Mesenchymal stem cell (in vitro differentiated cells and primary cell): ENCODE measurements around the gene VSX1.

ENCODE experiments used
- DNase-seq: peaks from one replicate; pipeline ENCODE4 v3.0.0-alpha.2; 2013
- H2AFZ ChIP-seq: one replicate; pipeline ENCODE4 v1.6.1; 2013; ENCODE audit warnings: low read depth, mild to moderate bottlenecking, control low read depth, inconsistent platforms, low read length, moderate library complexity
- H2AK5ac ChIP-seq: 2 replicates; pipeline ENCODE4 v1.6.1; 2013; ENCODE audit warnings: low read length, moderate library complexity, mild to moderate bottlenecking, inconsistent platforms; ENCODE audit not compliant: severe bottlenecking
- H2BK120ac ChIP-seq: one replicate; pipeline ENCODE4 v1.6.1; 2013; ENCODE audit warnings: low read depth, mild to moderate bottlenecking, inconsistent platforms, low read length, moderate library complexity
- H2BK12ac ChIP-seq, 2 experiments: one replicate each; pipeline ENCODE4 v1.6.1; 2013; ENCODE audit warnings: inconsistent platforms in 2 of 2, low read length in 2 of 2, mild to moderate bottlenecking in 2 of 2, moderate library complexity in 2 of 2, control low read depth in 1 of 2
- H2BK15ac ChIP-seq: one replicate; pipeline ENCODE4 v1.6.1; 2013; ENCODE audit warnings: mild to moderate bottlenecking, low read depth, inconsistent platforms; ENCODE audit not compliant: poor library complexity, severe bottlenecking
- H2BK5ac ChIP-seq: 2 replicates; pipeline ENCODE4 v1.6.1; 2013; ENCODE audit warnings: low read depth, mild to moderate bottlenecking, low read length, control low read depth, inconsistent platforms; ENCODE audit not compliant: poor library complexity, severe bottlenecking
- H3K14ac ChIP-seq, 2 experiments: one replicate each; pipeline ENCODE4 v1.6.1; 2013; ENCODE audit warnings: inconsistent platforms in 2 of 2, low read length in 2 of 2, control low read depth in 1 of 2, mild to moderate bottlenecking in 1 of 2, moderate library complexity in 1 of 2
- H3K18ac ChIP-seq, 2 experiments: one replicate each; pipeline ENCODE4 v1.6.1; 2013; ENCODE audit warnings: inconsistent platforms in 2 of 2, low read length in 2 of 2, control low read depth in 1 of 2, low read depth in 1 of 2, mild to moderate bottlenecking in 1 of 2
- H3K23ac ChIP-seq, 2 experiments: one replicate each; pipeline ENCODE4 v1.6.1; 2013; ENCODE audit warnings: inconsistent platforms in 2 of 2, low read length in 2 of 2, mild to moderate bottlenecking in 2 of 2, moderate library complexity in 2 of 2, control low read depth in 1 of 2
- H3K27ac ChIP-seq: 2 replicates; pipeline ENCODE4 v1.5.1; 2013; ENCODE audit warnings: mild to moderate bottlenecking, moderate library complexity, low read length, control low read depth, inconsistent platforms; ENCODE audit not compliant: poor library complexity, severe bottlenecking
- H3K27me3 ChIP-seq, 2 experiments: 2 replicates each; pipeline versions ENCODE4 v1.6.1 to v1.7.0; 2013; ENCODE audit warnings: low read length in 2 of 2, mild to moderate bottlenecking in 2 of 2, moderate library complexity in 2 of 2, control low read depth in 1 of 2, inconsistent platforms in 1 of 2; ENCODE audit not compliant: control insufficient read depth in 1 of 2, insufficient read depth in 1 of 2
- H3K36me3 ChIP-seq, 2 experiments: 2 replicates each; pipeline versions ENCODE4 v1.6.1 to v1.7.0; 2013; ENCODE audit warnings: low read length in 2 of 2, control low read depth in 1 of 2, inconsistent platforms in 1 of 2, low read depth in 1 of 2, mild to moderate bottlenecking in 1 of 2; ENCODE audit not compliant: insufficient read depth in 2 of 2, control insufficient read depth in 1 of 2
- H3K4ac ChIP-seq, 2 experiments: one replicate each; pipeline ENCODE4 v1.6.1; 2013; ENCODE audit warnings: inconsistent platforms in 2 of 2, low read length in 2 of 2, mild to moderate bottlenecking in 2 of 2, moderate library complexity in 2 of 2, control low read depth in 1 of 2, low read depth in 1 of 2
- H3K4me1 ChIP-seq: 2 replicates; pipeline ENCODE4 v1.6.1; 2013; ENCODE audit warnings: low read depth, low read length, control low read depth; ENCODE audit not compliant: control insufficient read depth, insufficient read depth
- H3K4me2 ChIP-seq: 2 replicates; pipeline ENCODE4 v1.6.1; 2013; ENCODE audit warnings: low read length, mild to moderate bottlenecking, inconsistent platforms; ENCODE audit not compliant: poor library complexity, severe bottlenecking
- H3K4me3 ChIP-seq, 2 experiments: 2 replicates each; pipeline versions ENCODE4 v1.5.1 to v1.7.0; 2013; ENCODE audit warnings: low read length in 2 of 2, mild to moderate bottlenecking in 2 of 2, control low read depth in 1 of 2, low read depth in 1 of 2; ENCODE audit not compliant: insufficient read depth in 1 of 2
- H3K79me1 ChIP-seq: replicated peaks from 2 replicates; pipeline ENCODE4 v1.6.1; 2013; ENCODE audit warnings: mild to moderate bottlenecking, control low read depth, low read length, inconsistent platforms; ENCODE audit not compliant: poor library complexity, severe bottlenecking
- H3K9ac ChIP-seq: 2 replicates; pipeline ENCODE4 v1.7.0; 2013; ENCODE audit warnings: mild to moderate bottlenecking, low read length, moderate library complexity
- H3K9me3 ChIP-seq: 2 replicates; pipeline ENCODE4 v1.7.0; 2013; ENCODE audit warnings: mild to moderate bottlenecking, low read length; ENCODE audit not compliant: control insufficient read depth
- H4K8ac ChIP-seq: one replicate; pipeline ENCODE4 v1.6.1; 2013; ENCODE audit warnings: inconsistent platforms, mild to moderate bottlenecking, low read length, moderate library complexity
- H4K91ac ChIP-seq: one replicate; pipeline ENCODE4 v1.6.1; 2013; ENCODE audit warnings: mild to moderate bottlenecking, low read length, inconsistent platforms
- WGBS: methylation state at CpG from one replicate; pipeline ENCODE4 v1.1.7; 2013; ENCODE audit warnings: mixed read lengths; 5-methylcytosine and 5-hydroxymethylcytosine counted together

The VSX1 gene

GRCh38 chr20:25127761-25128537, 46.0 kb upstream of the VSX1 start:
- Histone ChIP-seq H3K27ac (no peak overlapping the region), H3K4me2 (no peak overlapping the region), H4K8ac (no peak overlapping the region), H2BK12ac (no peak overlapping the region), H4K91ac (no peak overlapping the region), H3K9ac (no peak overlapping the region), H3K27me3 (peaks cover 0 to 30% of the 10 kb centered on the region in 2 experiments), H3K79me1 (no peaks in the 10 kb centered on the region), H3K4me3 (no peak overlapping the region), H3K9me3 (peaks cover 5% of the 10 kb centered on the region), H3K4ac (no peak overlapping the region), H2BK5ac (no peak overlapping the region), H3K4me1 (peaks cover 8% of the 10 kb centered on the region), H3K23ac (no peak overlapping the region), H3K14ac (no peak overlapping the region), H2AFZ (no peak overlapping the region), H3K18ac (no peak overlapping the region), H2BK15ac (no peak overlapping the region), H3K36me3 (no peaks in the 10 kb centered on the region), H2BK120ac (no peak overlapping the region), H2AK5ac (no peak overlapping the region)
- WGBS = 75% methylated on average over 3 of the region's 4 CpGs
- no peak for DNase-seq

GRCh38 chr20:25126204-25127029, 44.5 kb upstream of the VSX1 start:
- Histone ChIP-seq H3K4me2 (no peak overlapping the region), H3K36me3 (no peaks in the 10 kb centered on the region), H2BK12ac (no peak overlapping the region), H3K4me1 (peaks cover 8% of the 10 kb centered on the region), H4K8ac (no peak overlapping the region), H3K27me3 (peaks cover 0 to 16% of the 10 kb centered on the region in 2 experiments), H3K4ac (no peak overlapping the region), H2AFZ (no peak overlapping the region), H3K27ac (no peak overlapping the region), H2AK5ac (no peak overlapping the region), H4K91ac (no peak overlapping the region), H3K4me3 (no peak overlapping the region), H3K18ac (no peak overlapping the region), H3K14ac (no peak overlapping the region), H2BK120ac (no peak overlapping the region), H3K9ac (no peak overlapping the region), H3K79me1 (no peaks in the 10 kb centered on the region), H3K23ac (no peak overlapping the region), H3K9me3 (peaks cover 5% of the 10 kb centered on the region), H2BK15ac (no peak overlapping the region), H2BK5ac (no peak overlapping the region)
- WGBS = 73% methylated on average over 4 of the region's 4 CpGs
- no peak for DNase-seq

- Histone ChIP-seq H3K4me2 (no peak overlapping the region), H4K8ac (no peak overlapping the region), H3K9me3 (peaks cover 5% of the 10 kb centered on the region), H3K27ac (no peak overlapping the region), H2BK15ac (no peak overlapping the region), H3K36me3 (no peaks in the 10 kb centered on the region), H3K4me3 (no peak overlapping the region), H3K4me1 (peaks cover 8% of the 10 kb centered on the region), H3K9ac (no peak overlapping the region), H3K27me3 (peaks cover 0 to 20% of the 10 kb centered on the region in 2 experiments), H3K23ac (no peak overlapping the region), H3K79me1 (no peaks in the 10 kb centered on the region), H3K18ac (no peak overlapping the region), H2BK5ac (no peak overlapping the region), H3K4ac (no peak overlapping the region), H2BK12ac (no peak overlapping the region), H2AFZ (no peak overlapping the region), H2AK5ac (no peak overlapping the region), H3K14ac (no peak overlapping the region), H2BK120ac (no peak overlapping the region), H4K91ac (no peak overlapping the region)
- no peak for DNase-seq
- WGBS = 83% methylated on average over 3 of the region's 3 CpGs
These were observed 43.7 kb upstream of the VSX1 start for GRCh38 chr20:25125636-25126035.

GRCh38 chr20:25120920-25121319, 39.0 kb upstream of the VSX1 start:
- WGBS = 77% methylated on average over 2 of the region's 2 CpGs
- Histone ChIP-seq H3K4me2 (no peak overlapping the region), H3K18ac (no peak overlapping the region), H3K4me3 (no peak overlapping the region), H3K79me1 (no peaks in the 10 kb centered on the region), H2BK5ac (no peak overlapping the region), H2AFZ (no peak overlapping the region), H4K8ac (no peak overlapping the region), H3K27ac (no peak overlapping the region), H3K4me1 (peaks cover 9% of the 10 kb centered on the region), H3K27me3 (peaks cover 0 to 50% of the 10 kb centered on the region in 2 experiments), H3K4ac (no peak overlapping the region), H2AK5ac (no peak overlapping the region), H3K36me3 (no peaks in the 10 kb centered on the region), H4K91ac (no peak overlapping the region), H3K23ac (no peak overlapping the region), H2BK120ac (no peak overlapping the region), H3K9me3 (no peaks in the 10 kb centered on the region), H3K14ac (no peak overlapping the region), H3K9ac (no peak overlapping the region), H2BK12ac (no peak overlapping the region), H2BK15ac (no peak overlapping the region)
- no peak for DNase-seq
